NCI-H524 (cell line): ENCODE data around the gene NTMT2.
"Not testable (repeated sequence)": the region's sequence is repeated elsewhere in the genome, so short reads cannot be mapped to it uniquely, and the experiment has no call there.

ENCODE experiments used
- DNase-seq, 2 experiments: peaks; one replicate each; lab custom pipeline; 2025; lab: John Stamatoyannopoulos, UW

The NTMT2 gene

GRCh38 chr1:170145770-170146676 is at the start of gene NTMT2:
TSS of gene NTMT2 (plus strand) at chr1:170145959. CDS start at chr1:170146108, 149 bp downstream.
- DNase-seq: peak in 1 of 2 experiments; percentile 44

GRCh38 chr1:170095976-170096748 is 49.6 kb upstream of the NTMT2 start:
- DNase-seq: peak; percentile 15 to 65

- DNase-seq: peak in 1 of 2 experiments; percentile 45
These were observed 48.9 kb upstream of the NTMT2 start for GRCh38 chr1:170096806-170097340.

- no peak for DNase-seq
These were observed 48.3 kb upstream of the NTMT2 start for GRCh38 chr1:170097449-170097948.

GRCh38 chr1:170113140-170113539 is 32.6 kb upstream of the NTMT2 start:
- not testable (repeated sequence) for DNase-seq

GRCh38 chr1:170114906-170115305 is 30.9 kb upstream of the NTMT2 start:
- no peak for DNase-seq

GRCh38 chr1:170122366-170122765 is 23.4 kb upstream of the NTMT2 start:
- no peak for DNase-seq

- DNase-seq: no peak
These were observed 20.5 kb upstream of the NTMT2 start for GRCh38 chr1:170125269-170125668.

GRCh38 chr1:170126696-170127095 is 19.1 kb upstream of the NTMT2 start:
- no peak for DNase-seq

- DNase-seq: no peak
These were observed 14.3 kb upstream of the NTMT2 start for GRCh38 chr1:170131450-170131849.

- DNase-seq: peak in 1 of 2 experiments; percentile 2
These were observed 13.8 kb upstream of the NTMT2 start for GRCh38 chr1:170131984-170132383.

GRCh38 chr1:170133766-170134495 is 11.8 kb upstream of the NTMT2 start:
- DNase-seq: no peak

- no peak for DNase-seq
These were observed 11.2 kb upstream of the NTMT2 start for GRCh38 chr1:170134521-170134920.

GRCh38 chr1:170140371-170140770 is 5.4 kb upstream of the NTMT2 start:
- peak in 1 of 2 experiments; percentile 5 for DNase-seq

- no peak for DNase-seq
These were observed 698 bp upstream of the NTMT2 start for GRCh38 chr1:170145061-170145460.

GRCh38 chr1:170146720-170147263 is 1.0 kb downstream of the NTMT2 start:
- DNase-seq: no peak

GRCh38 chr1:170149241-170149640 is 3.5 kb downstream of the NTMT2 start:
- no peak for DNase-seq

- DNase-seq: no peak
These were observed 4.3 kb downstream of the NTMT2 start for GRCh38 chr1:170150016-170150415.

GRCh38 chr1:170150921-170151320 is 5.2 kb downstream of the NTMT2 start:
- DNase-seq: no peak

GRCh38 chr1:170153417-170153816 is 7.7 kb downstream of the NTMT2 start:
- no peak for DNase-seq

GRCh38 chr1:170155055-170155454 is 9.3 kb downstream of the NTMT2 start:
- no peak for DNase-seq
